ENCODE measurements around the gene RNF114.

The RNF114 gene

GRCh38 chr20:49936153-49937026 lies at the start of gene RNF114:
RNF114 (plus strand) TSS chr20:49936397; CDS start chr20:49936413, 16 bp downstream.
- Histone ChIP-seq H3K4me3 (ENCODE audit: low read depth, low read length) (peak within 1 kb of the TSS; percentile 95), H3K36me3 (ENCODE audit: control insufficient read depth, insufficient read depth, low read length) (peaks cover 16% of the 10 kb centered on the region), H3K9me3 (ENCODE audit: control insufficient read depth, insufficient read depth, low read length) (no peaks in the 10 kb centered on the region), H3K9ac (ENCODE audit: low read depth, low read length) (peak within 1 kb of the TSS; percentile 81), H3K4me1 (ENCODE audit: control insufficient read depth, insufficient read depth, low read length) (peaks cover 17% of the 10 kb centered on the region), H3K27ac (ENCODE audit: low read depth, low read length) (peak within 1 kb of the TSS; percentile 58), H3K27me3 (ENCODE audit: control insufficient read depth, insufficient read depth, low read length) (no peaks in the 10 kb centered on the region)

GRCh38 chr20:49886571-49887213 lies 49.5 kb upstream of the RNF114 start:
- Histone ChIP-seq H3K9me3 (ENCODE audit: control insufficient read depth, insufficient read depth, low read length) (no peaks in the 10 kb centered on the region), H3K36me3 (ENCODE audit: control insufficient read depth, insufficient read depth, low read length) (peaks cover 10% of the 10 kb centered on the region; the same call in 1 of the 2 replicates), H3K4me1 (ENCODE audit: control insufficient read depth, insufficient read depth, low read length) (peaks cover 24% of the 10 kb centered on the region), H3K4me3 (ENCODE audit: low read depth, low read length) (no peak overlapping the region), H3K27ac (ENCODE audit: low read depth, low read length) (peak overlapping the region; percentile 5), H3K9ac (ENCODE audit: low read depth, low read length) (no peak overlapping the region), H3K27me3 (ENCODE audit: control insufficient read depth, insufficient read depth, low read length) (no peaks in the 10 kb centered on the region)

- H3K27me3 ChIP-seq (ENCODE audit: control insufficient read depth, insufficient read depth, low read length) = no peaks in the 10 kb centered on the region
- H3K9ac ChIP-seq (ENCODE audit: low read depth, low read length) = no peak overlapping the region
- peaks cover 24% of the 10 kb centered on the region for H3K4me1 ChIP-seq (ENCODE audit: control insufficient read depth, insufficient read depth, low read length)
- no peak overlapping the region for H3K4me3 ChIP-seq (ENCODE audit: low read depth, low read length)
- no peaks in the 10 kb centered on the region for H3K9me3 ChIP-seq (ENCODE audit: control insufficient read depth, insufficient read depth, low read length)
- H3K36me3 ChIP-seq (ENCODE audit: control insufficient read depth, insufficient read depth, low read length) = peaks cover 10% of the 10 kb centered on the region; the same call in 1 of the 2 replicates
- H3K27ac ChIP-seq (ENCODE audit: low read depth, low read length) = no peak overlapping the region
Measured at GRCh38 chr20:49887251-49888211, 48.7 kb upstream of the RNF114 start.

GRCh38 chr20:49888212-49889000 lies 47.8 kb upstream of the RNF114 start:
- Histone ChIP-seq H3K27ac (ENCODE audit: low read depth, low read length) (no peak overlapping the region), H3K9ac (ENCODE audit: low read depth, low read length) (no peak overlapping the region), H3K27me3 (ENCODE audit: control insufficient read depth, insufficient read depth, low read length) (no peaks in the 10 kb centered on the region)

GRCh38 chr20:49889001-49889934 lies 46.9 kb upstream of the RNF114 start:
- H3K27ac ChIP-seq (ENCODE audit: low read depth, low read length) = no peak overlapping the region
- no peak overlapping the region for H3K4me3 ChIP-seq (ENCODE audit: low read depth, low read length)
- no peaks in the 10 kb centered on the region for H3K27me3 ChIP-seq (ENCODE audit: control insufficient read depth, insufficient read depth, low read length)
- peaks cover 24% of the 10 kb centered on the region for H3K4me1 ChIP-seq (ENCODE audit: control insufficient read depth, insufficient read depth, low read length)
- no peak overlapping the region for H3K9ac ChIP-seq (ENCODE audit: low read depth, low read length)
- H3K9me3 ChIP-seq (ENCODE audit: control insufficient read depth, insufficient read depth, low read length) = no peaks in the 10 kb centered on the region
- no peaks in the 10 kb centered on the region for H3K36me3 ChIP-seq (ENCODE audit: control insufficient read depth, insufficient read depth, low read length)

More at GRCh38 chr20:49888212-49889000, 47.8 kb upstream of the RNF114 start:
- Histone ChIP-seq H3K4me1 (ENCODE audit: control insufficient read depth, insufficient read depth, low read length) (peaks cover 24% of the 10 kb centered on the region), H3K9me3 (ENCODE audit: control insufficient read depth, insufficient read depth, low read length) (no peaks in the 10 kb centered on the region), H3K4me3 (ENCODE audit: low read depth, low read length) (no peak overlapping the region), H3K36me3 (ENCODE audit: control insufficient read depth, insufficient read depth, low read length) (peaks cover 6% of the 10 kb centered on the region; the same call in 1 of the 2 replicates)

- no peaks in the 10 kb centered on the region for H3K9me3 ChIP-seq (ENCODE audit: control insufficient read depth, insufficient read depth, low read length)
- H3K4me3 ChIP-seq (ENCODE audit: low read depth, low read length) = no peak overlapping the region
- no peaks in the 10 kb centered on the region for H3K36me3 ChIP-seq (ENCODE audit: control insufficient read depth, insufficient read depth, low read length)
- no peak overlapping the region for H3K9ac ChIP-seq (ENCODE audit: low read depth, low read length)
- H3K4me1 ChIP-seq (ENCODE audit: control insufficient read depth, insufficient read depth, low read length) = peaks cover 24% of the 10 kb centered on the region
- no peaks in the 10 kb centered on the region for H3K27me3 ChIP-seq (ENCODE audit: control insufficient read depth, insufficient read depth, low read length)
- H3K27ac ChIP-seq (ENCODE audit: low read depth, low read length) = no peak overlapping the region
Measured at GRCh38 chr20:49889935-49890333, 46.3 kb upstream of the RNF114 start.

GRCh38 chr20:49890471-49891361 lies 45.5 kb upstream of the RNF114 start:
- no peaks in the 10 kb centered on the region for H3K36me3 ChIP-seq (ENCODE audit: control insufficient read depth, insufficient read depth, low read length)
- H3K27me3 ChIP-seq (ENCODE audit: control insufficient read depth, insufficient read depth, low read length) = no peaks in the 10 kb centered on the region
- no peak overlapping the region for H3K27ac ChIP-seq (ENCODE audit: low read depth, low read length)
- no peaks in the 10 kb centered on the region for H3K9me3 ChIP-seq (ENCODE audit: control insufficient read depth, insufficient read depth, low read length)
- peaks cover 24% of the 10 kb centered on the region for H3K4me1 ChIP-seq (ENCODE audit: control insufficient read depth, insufficient read depth, low read length)
- no peak overlapping the region for H3K4me3 ChIP-seq (ENCODE audit: low read depth, low read length)
- no peak overlapping the region for H3K9ac ChIP-seq (ENCODE audit: low read depth, low read length)

- Histone ChIP-seq H3K9me3 (ENCODE audit: control insufficient read depth, insufficient read depth, low read length) (no peaks in the 10 kb centered on the region), H3K4me3 (ENCODE audit: low read depth, low read length) (no peak overlapping the region), H3K27ac (ENCODE audit: low read depth, low read length) (no peak overlapping the region), H3K9ac (ENCODE audit: low read depth, low read length) (no peak overlapping the region), H3K36me3 (ENCODE audit: control insufficient read depth, insufficient read depth, low read length) (no peaks in the 10 kb centered on the region), H3K27me3 (ENCODE audit: control insufficient read depth, insufficient read depth, low read length) (no peaks in the 10 kb centered on the region), H3K4me1 (ENCODE audit: control insufficient read depth, insufficient read depth, low read length) (peaks cover 19% of the 10 kb centered on the region)
Measured at GRCh38 chr20:49891476-49892110, 44.6 kb upstream of the RNF114 start.

Data from HUES48 (cell line).